Measurements from ENCODE around the gene SLC26A8.
"Not testable (repeated sequence)": the region's sequence is repeated elsewhere in the genome, so short reads cannot be mapped to it uniquely, and the experiment has no call there.

The SLC26A8 gene

DNA sequence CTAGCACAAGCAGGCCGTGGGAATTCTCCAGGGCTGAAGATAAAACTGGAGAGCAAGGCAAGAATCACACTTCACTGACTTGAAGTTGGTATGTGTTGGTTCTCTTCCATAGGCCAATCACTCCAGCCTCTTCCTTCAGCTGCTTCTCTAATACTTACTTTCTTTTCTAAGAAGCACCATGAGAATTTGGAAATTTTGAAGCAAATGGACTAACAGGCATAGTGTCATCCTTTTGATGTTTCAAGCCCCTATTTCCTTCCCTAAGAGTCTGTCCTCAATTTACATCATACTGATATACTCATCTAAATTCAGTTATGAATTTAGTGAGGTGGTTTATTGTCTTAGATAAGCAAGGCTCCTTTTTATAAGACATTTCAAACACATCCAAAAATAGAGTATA lies 24.0 kb downstream of the SLC26A8 start:
- no peak for DNase-seq

GRCh38 chr6:35993150-35993549 lies 31.3 kb downstream of the SLC26A8 start:
- no peak for DNase-seq

- not testable (repeated sequence) for DNase-seq
Measured at GRCh38 chr6:35988047-35988446, 36.4 kb downstream of the SLC26A8 start.

DNA sequence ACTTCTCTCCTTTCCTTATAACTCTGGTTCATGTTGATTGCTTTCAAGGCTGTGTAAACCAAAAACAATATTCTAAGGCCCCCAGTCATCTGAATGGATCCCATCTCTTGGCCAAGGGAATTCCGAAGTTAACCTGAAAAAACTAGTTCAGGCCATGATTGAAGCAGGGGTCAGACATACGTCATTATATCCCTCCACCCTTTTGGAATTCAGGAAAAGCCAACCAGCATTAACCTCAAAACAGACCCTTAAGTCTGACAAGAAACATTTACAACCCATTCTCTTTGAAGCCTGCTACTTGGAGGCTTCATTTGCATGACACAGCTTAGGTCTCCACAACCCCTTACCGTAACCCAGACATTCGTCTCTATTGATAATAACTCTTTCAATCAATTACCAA lies 39.7 kb downstream of the SLC26A8 start:
- no peak for DNase-seq

DNA sequence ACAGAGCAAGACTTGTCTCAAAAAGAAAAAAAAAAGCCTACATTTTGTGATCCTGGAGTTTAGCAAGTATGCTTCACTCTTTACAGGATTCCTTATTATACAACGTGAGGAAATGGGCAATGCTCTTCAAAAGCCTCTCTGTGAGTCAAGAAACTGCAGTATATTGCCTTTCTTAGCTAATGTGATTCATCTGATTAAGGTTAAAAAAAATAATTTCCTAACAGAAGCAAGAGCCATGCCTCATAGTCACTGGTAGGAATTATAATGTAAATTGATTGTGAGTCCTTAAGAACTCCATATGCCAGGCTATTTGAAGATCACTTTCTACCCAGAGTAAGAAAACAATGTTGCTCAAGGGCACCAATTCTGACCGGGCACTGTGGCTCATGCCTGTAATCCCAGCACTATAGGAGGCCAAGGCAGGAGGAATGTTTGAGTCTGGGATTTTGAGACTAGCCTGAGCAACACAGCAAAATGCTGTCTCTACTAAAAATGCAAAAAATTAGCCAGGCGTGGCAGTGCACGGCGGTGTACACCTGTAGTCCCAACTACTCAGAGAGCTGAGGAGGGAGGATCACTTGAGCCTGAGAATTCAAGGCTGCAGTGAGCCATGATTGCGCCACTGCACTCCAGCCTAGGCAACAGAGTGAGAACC lies 43.3 kb downstream of the SLC26A8 start:
- peak; percentile 32 for DNase-seq

GRCh38 chr6:35980126-35980525 lies 44.3 kb downstream of the SLC26A8 start:
- not testable (repeated sequence) for DNase-seq

GRCh38 chr6:35977308-35977707 lies 47.1 kb downstream of the SLC26A8 start:
- no peak for DNase-seq

DNA sequence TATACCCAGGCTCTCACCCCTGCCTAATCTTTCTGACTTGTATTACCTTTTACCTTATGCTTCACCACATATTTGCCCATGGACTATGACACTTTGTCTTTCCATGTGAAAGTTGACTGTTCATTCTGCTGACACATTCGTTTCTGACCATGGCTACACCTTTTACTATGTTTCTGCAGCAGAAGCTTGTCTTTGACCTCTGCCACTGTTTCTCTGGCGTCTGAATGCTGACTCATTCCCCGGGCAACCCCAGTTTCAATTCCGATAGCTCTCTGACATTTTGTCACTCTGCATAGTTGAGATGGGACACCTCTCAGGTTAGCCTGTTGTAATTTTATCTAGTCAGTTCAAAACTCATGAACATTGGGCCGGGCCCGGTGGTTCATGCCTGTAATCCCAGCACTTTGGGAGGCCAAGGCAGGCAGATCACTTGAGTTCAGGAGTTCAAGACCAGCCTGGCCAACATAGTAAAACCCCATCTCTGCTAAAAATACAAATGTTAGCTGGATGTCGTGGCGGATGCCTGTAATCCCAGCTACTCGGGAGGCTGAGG lies 50.7 kb downstream of the SLC26A8 start:
- DNase-seq: no peak

GRCh38 chr6:35972471-35973367 lies 51.7 kb downstream of the SLC26A8 start:
- no peak for DNase-seq

DNA sequence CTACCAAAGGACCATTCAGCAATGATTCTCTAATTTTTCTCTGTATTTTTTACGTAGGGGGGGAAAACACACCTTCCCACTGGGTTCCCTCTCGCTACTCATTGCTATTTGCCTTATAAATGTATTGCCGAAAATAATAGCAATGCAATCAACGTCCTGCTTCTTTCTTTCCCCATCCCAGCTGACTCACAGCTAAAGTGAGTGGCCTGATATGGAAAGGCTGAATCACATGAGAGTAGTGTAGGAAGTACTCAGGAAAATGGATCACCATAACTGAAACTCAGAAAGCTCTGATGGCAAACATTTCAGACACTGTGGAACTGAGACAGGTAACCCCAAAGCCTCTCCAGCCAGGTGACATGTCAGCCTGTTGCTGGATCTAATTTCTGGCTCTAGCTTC lies 54.3 kb downstream of the SLC26A8 start:
- DNase-seq: no peak

DNA sequence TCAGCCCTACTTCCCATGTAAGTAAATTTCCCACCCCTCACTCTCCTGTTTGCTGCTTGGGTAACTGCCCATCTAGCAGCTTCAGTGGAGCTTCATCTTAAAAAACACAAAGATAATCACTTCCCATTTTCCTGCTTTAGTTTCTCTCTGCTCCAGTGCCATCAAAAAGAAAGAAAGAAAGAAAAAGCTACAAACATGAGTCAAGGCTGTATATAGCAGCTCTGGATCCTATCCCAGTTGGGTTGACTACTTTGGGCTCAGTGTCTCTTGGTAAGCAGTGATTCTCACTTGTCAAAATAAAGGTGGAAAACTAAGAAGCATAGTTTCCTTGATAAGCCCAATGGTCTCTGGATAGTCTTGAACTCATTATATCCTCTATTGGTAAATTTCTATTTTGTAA lies 54.8 kb downstream of the SLC26A8 start:
- DNase-seq: no peak

- DNase-seq: no peak
Measured at GRCh38 chr6:35968821-35969220, 55.6 kb downstream of the SLC26A8 start.

DNA sequence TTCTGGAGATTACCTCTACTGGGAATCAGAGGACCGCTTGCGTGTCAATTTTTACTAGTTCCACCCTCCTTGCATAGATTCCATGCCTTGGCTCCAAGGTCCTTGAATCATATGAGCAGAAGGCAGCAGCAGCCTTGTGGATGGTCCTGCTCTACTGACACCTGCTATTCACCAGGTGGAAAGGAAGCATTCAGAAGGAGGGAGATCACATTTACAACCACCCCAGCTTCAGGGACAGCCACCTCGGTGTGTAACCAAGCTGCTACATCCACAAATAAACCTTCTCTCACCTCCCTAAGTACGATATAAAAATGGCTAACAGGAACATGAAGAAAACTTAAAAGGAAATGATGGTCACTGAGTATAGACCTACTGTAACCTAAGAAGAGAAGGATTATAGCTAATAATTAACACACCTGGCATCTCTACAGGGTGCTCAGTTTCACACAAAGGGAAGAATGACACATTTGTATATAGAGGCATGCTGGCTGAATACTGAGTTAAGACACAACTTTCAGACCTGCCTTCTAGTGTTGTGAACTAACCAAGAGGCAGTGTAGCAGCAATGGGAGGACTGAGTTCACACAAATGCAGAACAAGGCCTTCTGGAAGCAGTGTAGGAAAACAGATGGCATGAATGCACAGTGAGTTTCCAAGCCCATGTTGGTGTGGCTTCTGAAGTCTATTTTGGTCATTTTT lies 57.2 kb downstream of the SLC26A8 start:
- peak; percentile 57 for DNase-seq

GRCh38 chr6:35962779-35963560 lies 61.5 kb downstream of the SLC26A8 start:
- DNase-seq: no peak

- DNase-seq: no peak
Measured at GRCh38 chr6:35960187-35960586, 64.3 kb downstream of the SLC26A8 start.

DNA sequence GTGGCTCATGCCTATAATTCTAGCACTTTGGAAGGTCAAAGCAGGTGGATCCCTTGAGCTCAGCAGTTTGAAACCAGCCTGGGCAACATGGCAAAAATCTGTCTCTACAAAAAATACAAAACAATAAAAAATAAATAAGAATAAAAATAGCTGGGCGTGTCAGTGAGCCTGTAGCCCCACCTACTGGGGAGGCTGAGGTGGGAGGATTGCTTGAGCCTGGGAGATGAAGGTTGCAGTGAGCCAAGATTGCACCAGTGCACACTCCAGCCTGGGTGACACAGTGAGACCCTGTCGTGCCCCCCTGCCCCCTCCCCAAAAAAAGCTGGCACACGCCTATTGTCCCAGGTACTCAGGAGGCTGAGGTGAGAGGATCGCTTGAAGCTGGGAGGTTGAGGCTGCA lies 68.5 kb downstream of the SLC26A8 start:
- DNase-seq: no peak

GRCh38 chr6:35955521-35955920 lies 68.9 kb downstream of the SLC26A8 start:
- no peak for DNase-seq

DNA sequence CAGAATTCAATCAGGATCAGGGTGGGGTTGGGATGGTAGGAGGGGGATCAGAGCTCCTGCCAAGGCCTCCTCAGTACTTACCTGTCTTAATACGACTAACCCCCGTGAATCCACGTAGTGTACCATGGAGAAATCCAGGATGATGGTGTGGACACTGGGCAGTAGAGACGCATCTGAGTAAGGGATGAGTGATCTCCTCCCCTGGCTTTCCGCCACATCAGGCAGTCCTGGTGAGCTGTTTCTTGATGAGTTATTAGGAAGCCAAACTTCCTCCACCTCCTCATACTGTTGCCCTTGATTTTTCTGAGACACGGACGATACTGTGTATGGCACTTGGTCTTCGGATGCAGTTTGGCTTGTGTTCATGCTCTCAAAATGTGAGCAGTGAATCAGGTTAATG lies 69.4 kb downstream of the SLC26A8 start:
- no peak for DNase-seq

GRCh38 chr6:35954333-35954732 lies 70.1 kb downstream of the SLC26A8 start:
- DNase-seq: no peak

DNA sequence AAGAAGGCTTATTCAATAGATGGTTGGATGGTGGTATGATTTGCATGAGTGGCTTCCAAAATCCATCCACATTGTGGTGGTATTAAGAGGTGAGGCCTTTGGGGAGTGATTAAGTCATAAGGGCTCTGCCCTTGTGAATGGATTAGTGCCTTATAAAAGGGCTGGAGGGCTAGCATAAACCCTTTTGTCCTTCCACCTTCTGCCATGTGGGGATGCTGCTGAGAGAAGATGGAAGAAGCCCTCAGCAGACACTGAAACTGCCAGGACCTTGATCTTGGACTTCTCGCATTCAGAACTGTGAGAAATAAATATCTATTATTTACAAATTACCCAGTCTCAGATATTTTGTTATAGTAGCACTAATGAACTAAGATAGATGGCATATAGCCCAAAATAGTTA lies 75.7 kb downstream of the SLC26A8 start:
- DNase-seq: no peak

- DNase-seq: no peak
Measured at GRCh38 chr6:35945650-35946025, 78.8 kb downstream of the SLC26A8 start.

DNA sequence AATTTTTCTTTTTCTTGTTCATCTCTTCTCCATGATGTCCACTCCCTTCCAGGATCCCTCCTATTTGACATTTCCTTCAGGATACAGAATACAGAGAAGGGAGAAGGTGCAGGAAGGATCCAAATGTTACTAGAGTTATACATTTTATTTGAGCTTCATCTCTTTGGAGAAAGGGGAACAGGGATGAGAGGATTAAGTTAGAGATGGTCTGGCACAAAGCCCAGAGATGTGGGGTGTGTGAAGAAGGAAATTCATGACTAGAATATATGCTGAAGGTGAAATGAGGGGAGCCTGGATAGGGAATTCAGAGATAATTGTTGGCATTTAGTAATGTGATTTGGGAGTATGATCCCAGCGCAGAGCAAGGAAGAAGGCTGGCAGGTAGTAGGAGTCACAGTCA lies 81.1 kb downstream of the SLC26A8 start:
- DNase-seq: no peak

DNA sequence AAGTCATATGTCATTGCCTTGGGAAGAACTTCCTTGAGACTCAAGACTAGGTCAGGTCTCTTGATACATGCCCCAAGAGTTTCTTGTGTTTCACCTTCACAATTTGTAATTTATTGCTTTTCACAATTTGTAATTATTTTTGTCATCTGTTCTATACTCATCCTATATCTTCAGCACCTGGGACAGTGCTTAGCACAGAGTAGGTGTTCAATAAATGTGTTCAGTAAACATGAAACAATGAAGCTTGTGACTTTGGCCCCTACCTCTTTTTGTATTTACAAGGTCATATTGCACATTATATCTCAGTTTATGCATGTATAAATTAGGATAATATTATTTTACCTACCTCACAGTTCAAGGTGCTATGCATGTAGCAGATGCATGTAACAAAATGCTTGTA lies 82.1 kb downstream of the SLC26A8 start:
- DNase-seq: no peak

Measured in NCI-H2171 treated with DMSO at 0.1 percent for 48 hours (cell line).